K562 (cell line): Measurements from ENCODE around the gene C10orf71. TPM values are rescaled to one million over a fixed set of nuclear protein-coding genes. Genes with fewer than 3 reads are reported as not detected.

Source experiments
- BRF2 ChIP-seq: IDR thresholded peaks from 3 replicates; pipeline ENCODE4 v1.6.1; 2011; ENCODE audit warnings: borderline replicate concordance, mild to moderate bottlenecking; ENCODE audit not compliant: insufficient read length, insufficient read depth
- CUX1 ChIP-seq: fragments of 200-800 bp; sonication (Bioruptor generic); IDR thresholded peaks from 2 replicates; pipeline ENCODE4 v1.6.1; 2016; ENCODE audit warnings: missing genetic modification characterization, missing compliant biosample characterization
- CXXC5 ChIP-seq: fragments of 250-450 bp; sonication (Bioruptor Pico); IDR thresholded peaks from 2 replicates; pipeline ENCODE4 v1.8.0; 2022; ENCODE audit warnings: inconsistent platforms, mild to moderate bottlenecking, moderate library complexity
- MGA ChIP-seq: fragments of 450-650 bp; IDR thresholded peaks from 2 replicates; pipeline ENCODE4 v1.6.1; 2016; ENCODE audit warnings: mild to moderate bottlenecking, moderate library complexity
- MIER1 ChIP-seq: fragments of 450-650 bp; IDR thresholded peaks from 2 replicates; pipeline ENCODE4 v1.6.1; 2016; ENCODE audit warnings: antibody characterized with exemption, mild to moderate bottlenecking, low read depth
- NFRKB ChIP-seq: fragments of 450-650 bp; IDR thresholded peaks from 2 replicates; pipeline ENCODE4 v1.6.1; 2016; ENCODE audit warnings: low read depth
- RBBP5 ChIP-seq: fragments of 200-600 bp; sonication (generic); IDR thresholded peaks from 2 replicates; pipeline ENCODE4 v1.6.1; 2012; ENCODE audit warnings: borderline replicate concordance, mild to moderate bottlenecking, low read length, control low read depth, inconsistent platforms; ENCODE audit not compliant: insufficient read depth, poor library complexity, severe bottlenecking
- THRAP3 ChIP-seq: fragments of 450-650 bp; IDR thresholded peaks from 2 replicates; pipeline ENCODE4 v1.6.1; 2016; ENCODE audit warnings: mild to moderate bottlenecking, inconsistent platforms, borderline replicate concordance
- ZNF785 ChIP-seq: fragments of 250-450 bp; sonication (Bioruptor Pico); IDR thresholded peaks from 2 replicates; pipeline ENCODE4 v1.4.0; 2020; ENCODE audit warnings: mild to moderate bottlenecking
- polyA plus RNA-seq, 8 experiments: library from polyadenylated mRNA; depleted of rRNA in 4 of 8; stranded (reverse) in 5 of 8; unstranded in 3 of 8; fragments of >200 nt; fragmentation: Nextera tagmentation in 2 of 8; fragmentation: Illumina TruSeq in 1 of 8; extraction: Ambion mirVana in 2 of 8; extraction: Trizol in 1 of 8; gene quantifications; 2 replicates each; pipeline versions ENCODE4 v1.2.1 to v1.2.3, GENCODE V29; 2011 to 2014; ENCODE audit warnings: inconsistent platforms in 1 of 8, missing spikeins in 1 of 8
- total RNA-seq, 7 experiments: library from RNA; depleted of rRNA in 6 of 7; stranded (reverse); fragments of >200 nt in 6 of 7; fragmentation: Illumina TruSeq in 2 of 7; extraction: Trizol in 2 of 7; gene quantifications; 2 replicates each; pipeline versions ENCODE4 v1.2.1 to v1.2.3, GENCODE V29; 2011 to 2021; ENCODE audit warnings: low replicate concordance in 1 of 7

The C10orf71 gene
- total and polyA plus RNA-seq, 9 of the 15 experiments (the other 6 are each of a cell fraction or from before 2014, with no cell fraction given) = 0.06 to 4.5 (median 1.3) TPM

GRCh38 chr10:49301302-49301701 lies 2.3 kb downstream of the C10orf71 start (continued):
- peak; percentile 66 for TF ChIP-seq MGA
- TF ChIP-seq THRAP3 = no peak
- TF ChIP-seq NFRKB = no peak
- no peak for TF ChIP-seq BRF2
- TF ChIP-seq ZNF785 (CRISPR knock-in tag) = no peak
- 0 out of 2 replicates have a peak, but pooled peaks have one; percentile 3 for TF ChIP-seq CXXC5 (CRISPR knock-in tag)
- TF ChIP-seq MIER1 = no peak
- TF ChIP-seq CUX1 (CRISPR knock-in tag) = 0 out of 2 replicates have a peak, but pooled peaks have one; percentile 0
- no peak for TF ChIP-seq RBBP5
